ENCODE measurements around the gene OTOP2.
"Not testable (repeated sequence)": the region's sequence is repeated elsewhere in the genome, so short reads cannot be mapped to it uniquely, and the experiment has no call there.

- not testable (repeated sequence) for TF ChIP-seq CTCF, POLR2A (IDR thresholded peaks at IDR 0.05)
These were observed 58.7 kb downstream of the OTOP2 start for GRCh38 chr17:74982663-74983313.
